Stimulated activated CD8-positive, alpha-beta memory T cell treated with anti-CD3 and anti-CD28 coated beads, Interleukin-15, amount 100 ng/mL, for 24 hours (primary cell): ENCODE results near the gene MARCHF10.

Experiments
- DNase-seq: peaks from one replicate; pipeline ENCODE4 v3.0.0-alpha.2; 2020; ENCODE audit warnings: low read depth

The MARCHF10 gene

GRCh38 chr17:62676952-62677596 is 131.0 kb downstream of the MARCHF10 start:
- no peak for DNase-seq

GRCh38 chr17:62676231-62676943 is 131.7 kb downstream of the MARCHF10 start:
- no peak for DNase-seq

- no peak for DNase-seq
Measured at GRCh38 chr17:62675701-62676100, 132.4 kb downstream of the MARCHF10 start.

GRCh38 chr17:62675260-62675659 is 132.9 kb downstream of the MARCHF10 start:
- DNase-seq, result no peak

GRCh38 chr17:62674841-62675240 is 133.3 kb downstream of the MARCHF10 start:
- DNase-seq, result no peak

- no peak for DNase-seq
Measured at GRCh38 chr17:62674363-62674739, 133.8 kb downstream of the MARCHF10 start.

GRCh38 chr17:62673614-62674362 is 134.3 kb downstream of the MARCHF10 start:
- no peak for DNase-seq

GRCh38 chr17:62672957-62673356 is 135.2 kb downstream of the MARCHF10 start:
- DNase-seq, result no peak

- DNase-seq, result no peak
Measured at GRCh38 chr17:62671553-62671952, 136.6 kb downstream of the MARCHF10 start.

- DNase-seq, result no peak
Measured at GRCh38 chr17:62670202-62670821, 137.8 kb downstream of the MARCHF10 start.

GRCh38 chr17:62668091-62668804 is 139.9 kb downstream of the MARCHF10 start:
- DNase-seq, result no peak

GRCh38 chr17:62666801-62667591 is 141.1 kb downstream of the MARCHF10 start:
- DNase-seq, result no peak

- DNase-seq, result no peak
Measured at GRCh38 chr17:62666061-62666800, 141.9 kb downstream of the MARCHF10 start.

GRCh38 chr17:62665599-62665998 is 142.5 kb downstream of the MARCHF10 start:
- no peak for DNase-seq

GRCh38 chr17:62664336-62665120 is 143.6 kb downstream of the MARCHF10 start:
- no peak for DNase-seq

GRCh38 chr17:62663304-62663703 is 144.8 kb downstream of the MARCHF10 start:
- DNase-seq, result no peak

GRCh38 chr17:62662855-62663254 is 145.3 kb downstream of the MARCHF10 start:
- no peak for DNase-seq

GRCh38 chr17:62661337-62661736 is 146.8 kb downstream of the MARCHF10 start:
- DNase-seq, result no peak

- no peak for DNase-seq
Measured at GRCh38 chr17:62660629-62661118, 147.4 kb downstream of the MARCHF10 start.
